ENCODE data around the gene DPH1. TPM values are rescaled to one million over a fixed set of nuclear protein-coding genes. Genes with fewer than 3 reads are reported as not detected.

DPH1 gene
- total and polyA plus RNA-seq, 2 of the 4 experiments (the other 2 are of a cell fraction), result 24.4 to 49.9 TPM

- Histone ChIP-seq H2BK120ac (ENCODE audit: low read depth, low read length) (no peak overlapping the region), H2BK20ac (ENCODE audit: low read depth, low read length) (no peak overlapping the region), H4K5ac (ENCODE audit: low read depth, low read length) (no peak overlapping the region), H3K36me3 (ENCODE audit: control insufficient read depth, insufficient read depth, low read length) (peaks cover 2% of the 10 kb centered on the region; the same call in 1 of the 2 replicates), H3K56ac (ENCODE audit: extremely low read depth, insufficient read depth, low read length) (no peak overlapping the region), H3K4me2 (ENCODE audit: low read depth, low read length) (no peak overlapping the region), H3K14ac (replicated peaks; ENCODE audit: low read depth, low read length) (no peak overlapping the region), H4K20me1 (ENCODE audit: insufficient read depth, low read length) (peaks cover 3% of the 10 kb centered on the region; the same call in 1 of the 2 replicates), H3K23ac (ENCODE audit: low read depth, low read length) (no peak overlapping the region), H2BK15ac (ENCODE audit: low read depth, low read length) (no peak overlapping the region), H2BK5ac (ENCODE audit: low read depth, low read length, poor library complexity, severe bottlenecking) (no peak overlapping the region), H2AK5ac (ENCODE audit: low read depth, low read length) (no peak overlapping the region), H3K9me3 (ENCODE audit: control insufficient read depth, insufficient read depth, low read length) (no peaks in the 10 kb centered on the region), H3K9me1 (ENCODE audit: insufficient read depth, low read length) (peaks cover 14% of the 10 kb centered on the region), H3K79me1 (ENCODE audit: low read depth in 1 of 2, low read length in 2 of 2) (peaks cover 15 to 34% of the 10 kb centered on the region in 2 experiments), H4K91ac (ENCODE audit: insufficient read depth, low read depth, low read length) (no peak overlapping the region), H3K4me1 (ENCODE audit: control insufficient read depth, insufficient read depth, low read length) (peaks cover 9% of the 10 kb centered on the region), H4K8ac (ENCODE audit: low read depth in 2 of 2, low read length in 2 of 2) (no peak overlapping the region; a peak in 1 of 4 replicates), H2AK9ac (replicated peaks; ENCODE audit: low read depth, low read length, poor library complexity) (no peak overlapping the region), H3K4ac (ENCODE audit: low read depth, low read length) (no peak overlapping the region), H3K9ac (ENCODE audit: low read depth, low read length) (no peak overlapping the region), H2AFZ (replicated peaks; ENCODE audit: low read length, poor library complexity) (no peak overlapping the region), H3K27me3 (ENCODE audit: control insufficient read depth, insufficient read depth, low read length) (peaks cover 29% of the 10 kb centered on the region), H3K18ac (ENCODE audit: low read depth, low read length) (no peak overlapping the region), H3K4me3 (ENCODE audit: insufficient read depth, low read depth, low read length) (no peak overlapping the region), H3K27ac (ENCODE audit: insufficient read depth, low read length) (no peak overlapping the region)
- in situ Hi-C loops (cut with MboI; ENCODE audit: low sequenced_read_pairs), result loop anchor here (5.0 to 25.0 kb wide), 2 partner anchors 116 to 316 kb away; partner anchors contain the start of genes TLCD2 and WDR81
- intact Hi-C loops (cut with micrococcal nuclease), result no loop called here
- dilution Hi-C loops (cut with HindIII; ENCODE audit: low sequenced_read_pairs, unreplicated experiment), result no loop called here
- no peak for TF ChIP-seq RAD21 (IDR thresholded peaks at IDR 0.05; ENCODE audit: low read length)
- no peak for TF ChIP-seq ELK1 (IDR thresholded peaks at IDR 0.05; ENCODE audit: borderline replicate concordance, low read depth, low read length)
- no peak for TF ChIP-seq MXI1 (IDR thresholded peaks at IDR 0.05; ENCODE audit: borderline replicate concordance, low read depth, low read length)
- no peak for TF ChIP-seq FOS (IDR thresholded peaks at IDR 0.05; ENCODE audit: low read depth, low read length)
- TF ChIP-seq MAZ (IDR thresholded peaks at IDR 0.05; ENCODE audit: borderline replicate concordance, low read depth, low read length), result no peak
- no peak for TF ChIP-seq USF2 (IDR thresholded peaks at IDR 0.05; ENCODE audit: low read depth, low read length)
- TF ChIP-seq CEBPB (IDR thresholded peaks at IDR 0.05; ENCODE audit: low read depth, low read length), result no peak
- TF ChIP-seq BHLHE40 (IDR thresholded peaks at IDR 0.05; ENCODE audit: low read depth, low read length), result no peak
- no peak for TF ChIP-seq RCOR1 (IDR thresholded peaks at IDR 0.05; ENCODE audit: insufficient replicate concordance, low read length)
- no peak for TF ChIP-seq POLR2A (IDR thresholded peaks at IDR 0.05; ENCODE audit: low read depth, low read length)
- TF ChIP-seq MAFK (IDR thresholded peaks at IDR 0.05; ENCODE audit: low read depth, low read length), result no peak
- TF ChIP-seq, protein P1, sequence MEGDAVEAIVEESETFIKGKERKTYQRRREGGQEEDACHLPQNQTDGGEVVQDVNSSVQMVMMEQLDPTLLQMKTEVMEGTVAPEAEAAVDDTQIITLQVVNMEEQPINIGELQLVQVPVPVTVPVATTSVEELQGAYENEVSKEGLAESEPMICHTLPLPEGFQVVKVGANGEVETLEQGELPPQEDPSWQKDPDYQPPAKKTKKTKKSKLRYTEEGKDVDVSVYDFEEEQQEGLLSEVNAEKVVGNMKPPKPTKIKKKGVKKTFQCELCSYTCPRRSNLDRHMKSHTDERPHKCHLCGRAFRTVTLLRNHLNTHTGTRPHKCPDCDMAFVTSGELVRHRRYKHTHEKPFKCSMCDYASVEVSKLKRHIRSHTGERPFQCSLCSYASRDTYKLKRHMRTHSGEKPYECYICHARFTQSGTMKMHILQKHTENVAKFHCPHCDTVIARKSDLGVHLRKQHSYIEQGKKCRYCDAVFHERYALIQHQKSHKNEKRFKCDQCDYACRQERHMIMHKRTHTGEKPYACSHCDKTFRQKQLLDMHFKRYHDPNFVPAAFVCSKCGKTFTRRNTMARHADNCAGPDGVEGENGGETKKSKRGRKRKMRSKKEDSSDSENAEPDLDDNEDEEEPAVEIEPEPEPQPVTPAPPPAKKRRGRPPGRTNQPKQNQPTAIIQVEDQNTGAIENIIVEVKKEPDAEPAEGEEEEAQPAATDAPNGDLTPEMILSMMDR (conservative IDR thresholded peaks at IDR 0.05; ENCODE audit: low read depth, low read length), result no peak
- ATAC-seq (ENCODE audit: low read depth) (no peak), DNase-seq (no peak)
- POLR2A ChIA-PET (ENCODE audit: unreplicated experiment), result interaction anchor here (0.6 kb wide), 1 partner anchor 312 kb away, joined by 8 read pairs; no protein-coding TSS in a partner anchor
- CTCF ChIA-PET, result interaction anchor here (0.8 to 1.3 kb wide), 2 partner anchors 8 to 120 kb away, joined by 5 read pairs; no protein-coding TSS in a partner anchor
- BruUV-seq (replicated peaks), result no TSS peak
- WGBS, 2 experiments (ENCODE audit: extremely low coverage in 2 of 2, insufficient read length in 1 of 2), result 33% methylated on average over 1 of the region's 6 CpGs; no CpG with 5 or more reads in 1 of the 2 experiments
These were observed 1.2 kb upstream of the DPH1 start for GRCh38 chr17:2028737-2029136.
